SK-N-SH treated with all-trans-retinoic acid at 6 μM for 48 hours (cell line): ENCODE data around the gene LUM.

Experiments used
- RARB ChIP-seq: fragments of 250-450 bp; sonication (Bioruptor Pico); IDR thresholded peaks from 2 replicates; pipeline ENCODE4 v1.8.0; 2021; ENCODE audit warnings: mild to moderate bottlenecking, moderate library complexity
- SNAI2 ChIP-seq: fragments of 250-450 bp; sonication (Bioruptor Pico); IDR thresholded peaks from 2 replicates; pipeline ENCODE4 v1.5.0; 2020; ENCODE audit warnings: mild to moderate bottlenecking, moderate library complexity

- no peak for TF ChIP-seq RARB (CRISPR knock-in tag)
- no peak for TF ChIP-seq SNAI2 (CRISPR knock-in tag)
Measured at GRCh38 chr12:91099341-91099740, 12.0 kb downstream of the LUM start.
